Gastroesophageal sphincter (tissue), 3 donors: Measurements from ENCODE around the gene FGF14.

Source experiments
- EP300 ChIP-seq: sonication (generic); formaldehyde crosslinking; IDR thresholded peaks from one replicate; pipeline ENCODE4 v1.6.1; 2017; ENCODE audit warnings: antibody characterized with exemption, mild to moderate bottlenecking
- POLR2A ChIP-seq, 2 donors: fragments of 450-650 bp; IDR thresholded peaks; one replicate each; pipeline ENCODE4 v1.6.1; 2017; ENCODE audit warnings: antibody characterized with exemption in 2 of 2, mild to moderate bottlenecking in 2 of 2, moderate library complexity in 1 of 2
- POLR2AphosphoS5 ChIP-seq: sonication (generic); formaldehyde crosslinking; IDR thresholded peaks from one replicate; pipeline ENCODE4 v1.6.1; 2017; ENCODE audit warnings: antibody characterized with exemption
- TF ChIP-seq, protein P1 (sequence below), 4 experiments: fragments of 200-600 bp in 2 of 4; fragments of 450-650 bp in 2 of 4; sonication (generic) in 1 of 4; IDR thresholded peaks; one replicate each; pipeline ENCODE4 v1.5.1; 2017 to 2019; ENCODE audit warnings: antibody characterized with exemption in 4 of 4, mild to moderate bottlenecking in 2 of 4, moderate library complexity in 2 of 4

DNA sequence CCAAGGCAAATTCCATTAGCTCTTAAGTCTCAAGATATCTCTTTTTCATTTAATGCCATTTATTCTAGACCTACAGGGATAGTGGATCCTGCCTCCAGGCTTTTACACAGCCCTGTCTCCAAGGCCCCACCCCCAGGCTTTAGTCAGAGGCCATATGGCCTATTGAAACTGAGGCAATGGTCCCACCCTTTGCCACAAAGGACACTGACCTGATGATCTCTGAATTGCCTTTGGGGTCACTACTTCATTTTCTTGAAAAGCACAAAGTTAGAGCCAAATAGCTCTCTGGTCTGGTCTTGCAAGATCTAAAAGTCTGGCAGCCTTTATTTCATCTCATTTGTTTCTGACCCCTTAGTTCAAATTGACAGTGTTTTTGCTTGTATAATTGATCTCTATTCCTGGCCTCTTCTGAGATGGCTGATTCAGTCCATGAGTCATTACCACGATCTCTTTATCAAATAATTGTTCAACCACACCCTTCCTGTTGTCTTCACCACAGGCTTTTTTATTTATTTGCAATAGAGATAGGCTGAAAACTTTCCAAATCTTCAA, 209.8 kb downstream of the FGF14 start:
- TF ChIP-seq, protein P1, sequence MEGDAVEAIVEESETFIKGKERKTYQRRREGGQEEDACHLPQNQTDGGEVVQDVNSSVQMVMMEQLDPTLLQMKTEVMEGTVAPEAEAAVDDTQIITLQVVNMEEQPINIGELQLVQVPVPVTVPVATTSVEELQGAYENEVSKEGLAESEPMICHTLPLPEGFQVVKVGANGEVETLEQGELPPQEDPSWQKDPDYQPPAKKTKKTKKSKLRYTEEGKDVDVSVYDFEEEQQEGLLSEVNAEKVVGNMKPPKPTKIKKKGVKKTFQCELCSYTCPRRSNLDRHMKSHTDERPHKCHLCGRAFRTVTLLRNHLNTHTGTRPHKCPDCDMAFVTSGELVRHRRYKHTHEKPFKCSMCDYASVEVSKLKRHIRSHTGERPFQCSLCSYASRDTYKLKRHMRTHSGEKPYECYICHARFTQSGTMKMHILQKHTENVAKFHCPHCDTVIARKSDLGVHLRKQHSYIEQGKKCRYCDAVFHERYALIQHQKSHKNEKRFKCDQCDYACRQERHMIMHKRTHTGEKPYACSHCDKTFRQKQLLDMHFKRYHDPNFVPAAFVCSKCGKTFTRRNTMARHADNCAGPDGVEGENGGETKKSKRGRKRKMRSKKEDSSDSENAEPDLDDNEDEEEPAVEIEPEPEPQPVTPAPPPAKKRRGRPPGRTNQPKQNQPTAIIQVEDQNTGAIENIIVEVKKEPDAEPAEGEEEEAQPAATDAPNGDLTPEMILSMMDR (IDR thresholded peaks at IDR 0.05), result no peak
- TF ChIP-seq POLR2A (IDR thresholded peaks at IDR 0.05), result no peak
- no peak for TF ChIP-seq POLR2AphosphoS5
- TF ChIP-seq EP300, result no peak
